Adrenal gland (tissue), 5 donors: Measurements from ENCODE around the gene MLLT3.

Experiments
- CTCF ChIP-seq, 6 experiments: fragments of 450-650 bp in 4 of 6; fragments of 200-600 bp in 2 of 6; sonication (generic) in 1 of 6; IDR thresholded peaks; 1 replicate in 5 of 6; 2 replicates in 1 of 6; pipeline versions ENCODE4 v1.5.1 to v1.8.0; 2016 to 2021; ENCODE audit warnings: antibody characterized with exemption in 6 of 6, mild to moderate bottlenecking in 2 of 6, moderate library complexity in 1 of 6
- POLR2A ChIP-seq, 2 donors: fragments of 450-650 bp; IDR thresholded peaks; one replicate each; pipeline ENCODE4 v1.6.1; 2017; ENCODE audit warnings: antibody characterized with exemption in 2 of 2, mild to moderate bottlenecking in 2 of 2, moderate library complexity in 1 of 2
- donor health status: DM: no; HTN: no; CAD: no.

- TF ChIP-seq CTCF (IDR thresholded peaks at IDR 0.05) = no peak
- no peak for TF ChIP-seq POLR2A (IDR thresholded peaks at IDR 0.05)
These were observed 55.9 kb downstream of the MLLT3 start for GRCh38 chr9:20566401-20566800.
